HepG2 (cell line): Measurements from ENCODE around the gene MAN1A1. TPM values are rescaled to one million over a fixed set of nuclear protein-coding genes. Genes with fewer than 3 reads are reported as not detected.

Source experiments
- DDIT3 ChIP-seq: sonication (generic); formaldehyde crosslinking; IDR thresholded peaks from 2 replicates; pipeline ENCODE4 v1.4.0; 2020; ENCODE audit warnings: mild to moderate bottlenecking, missing genetic modification reagents
- FOXA1 ChIP-seq, 2 experiments: fragments of 450-650 bp in 1 of 2; sonication (generic) in 1 of 2; formaldehyde crosslinking in 1 of 2; IDR thresholded peaks; 2 replicates each; pipeline versions ENCODE4 v1.4.0 to v1.6.1; 2016 to 2020; ENCODE audit warnings: missing genetic modification reagents in 1 of 2
- FOXP1 ChIP-seq, 2 experiments: fragments of 450-650 bp in 1 of 2; IDR thresholded peaks; 2 replicates each; pipeline ENCODE4 v1.6.1; 2017 to 2018; ENCODE audit warnings: antibody characterized with exemption in 1 of 2
- GLMP ChIP-seq: sonication (generic); formaldehyde crosslinking; IDR thresholded peaks from 2 replicates; pipeline ENCODE4 v1.9.0; 2021; ENCODE audit warnings: missing genetic modification reagents, mild to moderate bottlenecking, borderline replicate concordance
- HDAC1 ChIP-seq: sonication (generic); formaldehyde crosslinking; IDR thresholded peaks from 2 replicates; pipeline ENCODE4 v1.5.1; 2020; ENCODE audit warnings: mild to moderate bottlenecking, missing genetic modification reagents
- HIC2 ChIP-seq: sonication (generic); formaldehyde crosslinking; IDR thresholded peaks from 2 replicates; pipeline ENCODE4 v1.9.0; 2022; ENCODE audit warnings: low read depth, missing genetic modification reagents
- KLF6 ChIP-seq: IDR thresholded peaks from 2 replicates; pipeline ENCODE4 v1.8.0; 2016; ENCODE audit warnings: missing biosample characterization, missing genetic modification reagents
- RCOR2 ChIP-seq: IDR thresholded peaks from 2 replicates; pipeline ENCODE4 v1.6.1; 2016; ENCODE audit warnings: missing biosample characterization, missing genetic modification reagents
- REL ChIP-seq: sonication (generic); formaldehyde crosslinking; conservative IDR thresholded peaks from 2 replicates; pipeline ENCODE4 v1.8.0; 2022; ENCODE audit warnings: mild to moderate bottlenecking, missing genetic modification reagents, moderate library complexity
- RERE ChIP-seq: IDR thresholded peaks from 2 replicates; pipeline ENCODE4 v1.6.1; 2016; ENCODE audit warnings: low read depth, missing genetic modification reagents, missing compliant biosample characterization
- SIX4 ChIP-seq: sonication (generic); formaldehyde crosslinking; IDR thresholded peaks from 2 replicates; pipeline ENCODE4 v1.4.0; 2020; ENCODE audit warnings: missing genetic modification reagents
- SMARCC2 ChIP-seq: fragments of 450-650 bp; IDR thresholded peaks from 2 replicates; pipeline ENCODE4 v1.6.1; 2017; ENCODE audit warnings: antibody characterized with exemption, mild to moderate bottlenecking
- SMC3 ChIP-seq: IDR thresholded peaks from 2 replicates; pipeline ENCODE4 v1.6.1; 2011; ENCODE audit warnings: low read length, improper control_type of control experiment
- SOX6 ChIP-seq, 2 experiments: fragments of 450-650 bp in 1 of 2; sonication (generic) in 1 of 2; formaldehyde crosslinking in 1 of 2; IDR thresholded peaks; 2 replicates each; pipeline versions ENCODE4 v1.4.0 to v1.6.1; 2017 to 2020; ENCODE audit warnings: antibody characterized with exemption in 1 of 2, mild to moderate bottlenecking in 1 of 2, missing genetic modification reagents in 1 of 2
- SYNCRIP ChIP-seq: fragments of 200-400 bp; formaldehyde crosslinking; IDR thresholded peaks from 2 replicates; pipeline ENCODE4 v1.6.1; 2018; ENCODE audit warnings: mild to moderate bottlenecking, low read depth, low read length; ENCODE audit not compliant: insufficient read depth
- ZFY ChIP-seq: sonication (generic); formaldehyde crosslinking; IDR thresholded peaks from 2 replicates; pipeline ENCODE4 v1.4.0; 2020; ENCODE audit warnings: missing genetic modification reagents
- ZNF224 ChIP-seq: sonication (generic); formaldehyde crosslinking; IDR thresholded peaks from 2 replicates; pipeline ENCODE4 v1.5.0; 2020; ENCODE audit warnings: mild to moderate bottlenecking, missing genetic modification reagents
- ZNF460 ChIP-seq: sonication (generic); formaldehyde crosslinking; IDR thresholded peaks from 2 replicates; pipeline ENCODE4 v1.5.1; 2020; ENCODE audit warnings: missing genetic modification reagents, mild to moderate bottlenecking, borderline replicate concordance
- ZNF792 ChIP-seq: IDR thresholded peaks from 2 replicates; pipeline ENCODE4 v1.6.1; 2016
- ZNF816 ChIP-seq: sonication (generic); formaldehyde crosslinking; IDR thresholded peaks from 2 replicates; pipeline ENCODE4 v1.8.0; 2022; ENCODE audit warnings: missing genetic modification reagents, mild to moderate bottlenecking, borderline replicate concordance
- polyA plus RNA-seq, 8 experiments: library from polyadenylated mRNA; depleted of rRNA in 3 of 8; stranded (reverse) in 7 of 8; unstranded in 1 of 8; fragments of >200 nt; fragmentation: Illumina TruSeq in 4 of 8; extraction: Trizol in 4 of 8; gene quantifications; 2 replicates each; pipeline versions ENCODE4 v1.2.1 to v1.2.3, GENCODE V29; 2011 to 2016; ENCODE audit warnings: low read depth in 4 of 8, missing spikeins in 1 of 8, mixed read lengths in 1 of 8; ENCODE audit not compliant: insufficient read depth in 1 of 8
- total RNA-seq, 5 experiments: library from RNA; depleted of rRNA; stranded (reverse); fragments of >200 nt; fragmentation: Illumina TruSeq; extraction: Trizol; gene quantifications; 2 replicates each; pipeline ENCODE4 v1.2.3, GENCODE V29; 2016; ENCODE audit warnings: low read depth in 1 of 5

MAN1A1 gene
- total and polyA plus RNA-seq, 2 of the 13 experiments (the other 11 are each of a cell fraction or from before 2014, with no cell fraction given), result 156 to 236 TPM

- TF ChIP-seq HIC2 (CRISPR knock-in tag), result no peak
- no peak for TF ChIP-seq SOX6 (IDR thresholded peaks at IDR 0.05)
- peak; percentile 57; the same call in 1 of the 2 replicates for TF ChIP-seq SOX6 (CRISPR knock-in tag; IDR thresholded peaks at IDR 0.05)
- TF ChIP-seq REL (CRISPR knock-in tag), result no peak
- TF ChIP-seq RCOR2 (CRISPR knock-in tag), result peak; percentile 87; the same call in 1 of the 2 replicates
- TF ChIP-seq ZNF816, result 0 out of 2 replicates have a peak, but pooled peaks have one; percentile 50
- TF ChIP-seq SIX4 (CRISPR knock-in tag), result 0 out of 2 replicates have a peak, but pooled peaks have one; percentile 39
- TF ChIP-seq GLMP (CRISPR knock-in tag), result no peak
- TF ChIP-seq RERE (CRISPR knock-in tag), result peak; percentile 83
- peak; percentile 49; the same call in 1 of the 2 replicates for TF ChIP-seq DDIT3 (CRISPR knock-in tag)
- TF ChIP-seq SMC3, result no peak
- no peak for TF ChIP-seq FOXP1 (IDR thresholded peaks at IDR 0.05)
- TF ChIP-seq FOXP1 (CRISPR knock-in tag; IDR thresholded peaks at IDR 0.05), result peak; percentile 87; the same call in 1 of the 2 replicates
- no peak for TF ChIP-seq ZNF224
- peak; percentile 96 for TF ChIP-seq SMARCC2
- no peak for TF ChIP-seq SYNCRIP
- no peak for TF ChIP-seq KLF6 (CRISPR knock-in tag)
- no peak for TF ChIP-seq ZFY (CRISPR knock-in tag)
- peak; percentile 99 for TF ChIP-seq FOXA1 (IDR thresholded peaks at IDR 0.05)
- peak; percentile 91 for TF ChIP-seq FOXA1 (CRISPR knock-in tag; IDR thresholded peaks at IDR 0.05)
- peak; percentile 53; the same call in 1 of the 2 replicates for TF ChIP-seq ZNF792 (CRISPR knock-in tag)
- TF ChIP-seq HDAC1 (CRISPR knock-in tag), result peak; percentile 42; the same call in 1 of the 2 replicates
- no peak for TF ChIP-seq ZNF460 (CRISPR knock-in tag)
Observed at GRCh38 chr6:119129968-119130484, 219.5 kb downstream of the MAN1A1 start (continued).
